ENCODE results near the gene HES7.
"Not testable (repeated sequence)": the region's sequence is repeated elsewhere in the genome, so short reads cannot be mapped to it uniquely, and the experiment has no call there.

Gene HES7

GRCh38 chr17:8123695-8124349, at the start of gene HES7:
HES7 (minus strand) TSS chr17:8124106; CDS start chr17:8124084, 22 bp downstream.
- H3K4me3 ChIP-seq (ENCODE audit: control insufficient read depth, low read depth, low read length), result peak within 1 kb of the TSS; percentile 65
- no peak for DNase-seq (ENCODE audit: low read depth)
- no peak for TF ChIP-seq CTCF (IDR thresholded peaks at IDR 0.05; ENCODE audit: control insufficient read depth, insufficient read depth, low read depth, low read length, missing control alignments)

- DNase-seq (ENCODE audit: low read depth), result peak; percentile 90
- TF ChIP-seq CTCF (IDR thresholded peaks at IDR 0.05; ENCODE audit: control insufficient read depth, insufficient read depth, low read depth, low read length, missing control alignments), result no peak
- peak overlapping the region; percentile 18 for H3K4me3 ChIP-seq (ENCODE audit: control insufficient read depth, low read depth, low read length)
Measured at GRCh38 chr17:8173056-8173870, 49.4 kb upstream of the HES7 start.

DNA sequence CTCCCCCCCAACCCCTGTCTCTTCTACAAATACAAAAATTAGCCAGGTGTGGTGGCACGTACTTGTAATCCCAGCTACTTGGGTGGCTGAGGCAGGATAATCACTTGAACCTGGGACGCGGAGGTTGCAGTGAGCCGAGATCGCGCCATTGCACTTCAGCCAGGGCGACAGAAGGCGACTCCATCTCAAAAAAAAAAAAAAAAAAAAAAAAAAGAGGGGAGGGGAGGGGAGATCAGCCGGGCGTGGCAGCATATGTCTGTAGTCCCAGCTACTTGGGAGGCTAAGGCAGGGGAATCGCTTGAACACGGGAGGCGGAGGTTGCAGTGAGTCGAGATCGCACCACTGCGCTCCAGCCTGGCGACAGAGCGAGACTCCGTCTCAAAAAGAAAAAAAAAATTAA, 46.3 kb upstream of the HES7 start:
- DNase-seq (ENCODE audit: low read depth); H3K4me3 ChIP-seq (ENCODE audit: control insufficient read depth, low read depth, low read length): not testable (repeated sequence)

DNA sequence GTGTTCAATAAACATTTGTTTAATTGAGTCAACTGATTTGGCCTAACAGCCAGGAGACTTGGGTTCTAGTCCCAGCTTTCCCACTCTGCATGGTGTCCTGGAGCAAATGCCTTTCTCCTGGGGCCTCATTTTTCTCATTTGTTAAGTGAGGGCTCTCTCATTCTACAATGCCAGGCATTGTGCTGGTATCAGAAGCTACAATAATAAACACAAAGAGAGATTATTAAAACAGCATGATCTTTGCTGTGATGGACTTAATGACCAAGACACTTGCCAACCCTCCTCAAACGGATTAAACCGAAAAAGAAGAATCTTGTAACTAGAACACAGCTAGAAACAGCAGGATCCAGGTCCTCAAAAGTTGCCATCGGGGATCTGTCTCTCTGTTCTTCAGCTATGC, 43.6 kb upstream of the HES7 start:
- TF ChIP-seq CTCF (IDR thresholded peaks at IDR 0.05; ENCODE audit: control insufficient read depth, insufficient read depth, low read depth, low read length, missing control alignments), result no peak
- H3K4me3 ChIP-seq (ENCODE audit: control insufficient read depth, low read depth, low read length), result no peak overlapping the region
- no peak for DNase-seq (ENCODE audit: low read depth)

DNA sequence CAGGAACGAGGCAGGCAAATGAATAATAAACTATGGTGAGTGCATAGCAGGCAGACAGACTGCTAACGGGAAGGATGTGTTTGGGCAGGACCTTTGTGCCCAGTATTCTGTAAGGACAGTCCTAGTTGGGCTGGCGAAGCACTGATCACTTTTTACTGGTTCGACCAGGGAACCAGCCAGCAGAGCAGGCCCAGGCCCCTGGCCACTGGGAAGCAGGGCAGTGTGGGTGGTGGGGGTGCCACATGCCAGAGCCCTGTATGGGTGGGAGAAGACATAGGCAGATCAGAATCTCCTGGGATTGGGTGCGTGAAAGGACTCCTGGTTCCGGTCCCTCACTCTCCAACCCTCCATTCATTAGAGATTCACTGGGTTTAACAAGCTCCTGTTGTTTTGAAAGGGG, 42.8 kb upstream of the HES7 start:
- TF ChIP-seq CTCF (IDR thresholded peaks at IDR 0.05; ENCODE audit: control insufficient read depth, insufficient read depth, low read depth, low read length, missing control alignments), result no peak
- DNase-seq (ENCODE audit: low read depth), result no peak
- H3K4me3 ChIP-seq (ENCODE audit: control insufficient read depth, low read depth, low read length), result no peak overlapping the region

DNA sequence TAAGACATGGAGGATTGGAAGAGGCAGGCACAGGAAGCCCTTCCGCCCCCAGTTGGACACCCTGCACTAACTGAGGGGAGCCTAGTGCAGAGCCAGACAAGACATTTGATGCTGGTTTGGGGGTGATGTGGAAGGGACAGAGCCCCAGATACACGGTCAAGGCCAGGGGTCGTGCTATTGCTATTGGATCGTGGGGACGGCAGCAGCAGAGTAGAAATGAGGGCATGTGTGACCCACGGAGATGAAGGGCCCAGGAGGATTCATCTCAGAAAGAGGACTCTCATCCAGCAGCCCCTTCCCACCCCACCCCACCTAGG, 40.9 kb upstream of the HES7 start:
- no peak for TF ChIP-seq CTCF (IDR thresholded peaks at IDR 0.05; ENCODE audit: control insufficient read depth, insufficient read depth, low read depth, low read length, missing control alignments)
- no peak overlapping the region for H3K4me3 ChIP-seq (ENCODE audit: control insufficient read depth, low read depth, low read length)
- no peak for DNase-seq (ENCODE audit: low read depth)
